Ishikawa (cell line): Measurements from ENCODE around the gene ARSB.

Experiments
- CEBPB ChIP-seq: IDR thresholded peaks from 2 replicates; pipeline ENCODE4 v1.6.1; 2012
- CREB1 ChIP-seq: IDR thresholded peaks from 2 replicates; pipeline ENCODE4 v1.6.1; 2012; ENCODE audit warnings: low read depth
- EP300 ChIP-seq: IDR thresholded peaks from 2 replicates; pipeline ENCODE4 v1.6.1; 2012; ENCODE audit warnings: borderline replicate concordance
- REST ChIP-seq: IDR thresholded peaks from 2 replicates; pipeline ENCODE4 v1.6.1; 2012; ENCODE audit warnings: low read depth, mild to moderate bottlenecking
- TEAD4 ChIP-seq: IDR thresholded peaks from 2 replicates; pipeline ENCODE4 v1.6.1; 2012
- YY1 ChIP-seq: IDR thresholded peaks from 2 replicates; pipeline ENCODE4 v1.6.1; 2012; ENCODE audit warnings: low read depth
- TF ChIP-seq, protein P1 (sequence below): IDR thresholded peaks from 2 replicates; pipeline ENCODE4 v1.6.1; 2012

DNA sequence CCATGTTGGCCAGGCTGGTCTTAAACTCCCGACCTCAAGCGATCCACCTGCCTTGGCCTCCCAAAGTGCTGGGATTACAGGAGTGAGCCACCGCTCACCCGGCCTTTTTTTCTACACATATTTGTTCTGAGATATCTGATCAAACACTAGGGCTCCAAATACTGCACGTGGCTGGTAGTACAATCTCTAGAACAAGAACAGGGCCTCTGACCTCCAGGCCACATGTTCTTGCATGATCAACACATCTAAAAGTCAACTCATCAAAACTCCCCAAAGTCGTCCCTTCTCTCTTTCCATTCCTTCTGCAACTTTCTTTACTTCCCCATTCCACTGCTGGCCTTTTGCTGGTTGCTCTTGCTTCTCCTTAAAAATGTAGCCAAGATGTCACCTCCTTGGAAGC lies 223.3 kb downstream of the ARSB start:
- no peak for TF ChIP-seq CEBPB
- TF ChIP-seq, protein P1, sequence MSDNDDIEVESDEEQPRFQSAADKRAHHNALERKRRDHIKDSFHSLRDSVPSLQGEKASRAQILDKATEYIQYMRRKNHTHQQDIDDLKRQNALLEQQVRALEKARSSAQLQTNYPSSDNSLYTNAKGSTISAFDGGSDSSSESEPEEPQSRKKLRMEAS, result no peak
- TF ChIP-seq REST, result no peak
- no peak for TF ChIP-seq CREB1
- TF ChIP-seq YY1, result no peak
- TF ChIP-seq TEAD4, result no peak
- no peak for TF ChIP-seq EP300
